Osteoblast (primary cell): Measurements from ENCODE around the gene SNORC. TPM values are rescaled to one million over a fixed set of nuclear protein-coding genes. Genes with fewer than 3 reads are reported as not detected.

ENCODE experiments used
- DNase-seq: peaks from one replicate; pipeline ENCODE4 v3.0.0; 2011; ENCODE audit warnings: low spot score, mixed read lengths; ENCODE audit not compliant: insufficient read length; ENCODE audit errors: missing footprints
- H2AFZ ChIP-seq: 2 replicates; pipeline ENCODE4 v1.6.0; 2011; ENCODE audit warnings: mild to moderate bottlenecking, low read length
- H3K27ac ChIP-seq: 2 replicates; pipeline ENCODE4 v1.5.1; 2011; ENCODE audit warnings: mild to moderate bottlenecking, low read depth, low read length, moderate library complexity
- H3K27me3 ChIP-seq: 2 replicates; pipeline ENCODE4 v1.6.0; 2012; ENCODE audit warnings: mild to moderate bottlenecking, control low read depth, inconsistent platforms, low read length, moderate library complexity; ENCODE audit not compliant: insufficient read depth
- H3K36me3 ChIP-seq: 2 replicates; pipeline ENCODE4 v1.5.1; 2011; ENCODE audit warnings: mild to moderate bottlenecking, low read length, control low read depth, moderate library complexity; ENCODE audit not compliant: insufficient read depth
- H3K4me1 ChIP-seq: 2 replicates; pipeline ENCODE4 v1.5.1; 2011; ENCODE audit warnings: mild to moderate bottlenecking, low read length, control low read depth, moderate library complexity; ENCODE audit not compliant: insufficient read depth
- H3K4me2 ChIP-seq: 2 replicates; pipeline ENCODE4 v1.6.0; 2011; ENCODE audit warnings: mild to moderate bottlenecking, low read length; ENCODE audit not compliant: insufficient read depth
- H3K4me3 ChIP-seq: fragments of 200-600 bp; sonication (generic); 3 replicates; pipeline ENCODE4 v1.5.1; 2012; ENCODE audit warnings: mild to moderate bottlenecking, low read length, inconsistent platforms; ENCODE audit not compliant: insufficient read depth
- H3K79me2 ChIP-seq: 2 replicates; pipeline ENCODE4 v1.6.0; 2012; ENCODE audit warnings: mild to moderate bottlenecking, low read length, control low read depth, inconsistent platforms; ENCODE audit not compliant: insufficient read depth
- H3K9me3 ChIP-seq: 2 replicates; pipeline ENCODE4 v1.5.1; 2011; ENCODE audit warnings: low read depth, low read length, control low read depth
- H4K20me1 ChIP-seq: 2 replicates; pipeline ENCODE4 v1.6.0; 2012; ENCODE audit warnings: mild to moderate bottlenecking, low read length, control low read depth; ENCODE audit not compliant: insufficient read depth
- CTCF ChIP-seq: IDR thresholded peaks from 2 replicates; pipeline ENCODE4 v1.5.1; 2011; ENCODE audit warnings: mild to moderate bottlenecking, low read depth, low read length, moderate library complexity; ENCODE audit errors: extremely low read depth
- total RNA-seq: library from RNA; depleted of rRNA; stranded (reverse); fragments of >200 nt; gene quantifications from 2 replicates; pipeline ENCODE4 v1.2.3, GENCODE V29; 2012

The SNORC gene
- total RNA-seq, 1 donor = 0.72 TPM

- Histone ChIP-seq H2AFZ (no peak overlapping the region), H3K9me3 (no peaks in the 10 kb centered on the region), H3K4me3 (no peak overlapping the region), H4K20me1 (no peaks in the 10 kb centered on the region), H3K27me3 (no peaks in the 10 kb centered on the region), H3K4me1 (no peaks in the 10 kb centered on the region), H3K27ac (no peak overlapping the region), H3K4me2 (no peak overlapping the region), H3K79me2 (no peaks in the 10 kb centered on the region), H3K36me3 (no peaks in the 10 kb centered on the region)
- no peak for TF ChIP-seq CTCF
- DNase-seq = no peak
Measured at GRCh38 chr2:232919141-232919540, 49.1 kb downstream of the SNORC start.

GRCh38 chr2:232920055-232920454 is 50.0 kb downstream of the SNORC start:
- Histone ChIP-seq H4K20me1 (no peaks in the 10 kb centered on the region), H3K4me3 (no peak overlapping the region), H3K36me3 (no peaks in the 10 kb centered on the region), H2AFZ (no peak overlapping the region), H3K4me1 (no peaks in the 10 kb centered on the region), H3K4me2 (no peak overlapping the region), H3K27me3 (peaks cover 3% of the 10 kb centered on the region), H3K9me3 (no peaks in the 10 kb centered on the region), H3K79me2 (no peaks in the 10 kb centered on the region), H3K27ac (no peak overlapping the region)
- no peak for DNase-seq
- no peak for TF ChIP-seq CTCF

GRCh38 chr2:232920760-232921159 is 50.7 kb downstream of the SNORC start:
- no peak overlapping the region for H3K4me3 ChIP-seq
- no peak for TF ChIP-seq CTCF
- no peaks in the 10 kb centered on the region for H3K4me1 ChIP-seq
- H3K36me3 ChIP-seq = no peaks in the 10 kb centered on the region
- no peaks in the 10 kb centered on the region for H3K9me3 ChIP-seq
- H2AFZ ChIP-seq = no peak overlapping the region
- H3K27me3 ChIP-seq = peaks cover 4% of the 10 kb centered on the region
- no peak for DNase-seq
- H4K20me1 ChIP-seq = no peaks in the 10 kb centered on the region
- no peak overlapping the region for H3K4me2 ChIP-seq
- no peaks in the 10 kb centered on the region for H3K79me2 ChIP-seq
- H3K27ac ChIP-seq = no peak overlapping the region

GRCh38 chr2:232924433-232924832 is 54.4 kb downstream of the SNORC start:
- Histone ChIP-seq H3K36me3 (no peaks in the 10 kb centered on the region), H3K79me2 (no peaks in the 10 kb centered on the region), H3K27me3 (peaks cover 27% of the 10 kb centered on the region), H2AFZ (no peak overlapping the region), H3K4me3 (no peak overlapping the region), H3K27ac (no peak overlapping the region), H4K20me1 (no peaks in the 10 kb centered on the region), H3K4me1 (peaks cover 4% of the 10 kb centered on the region), H3K4me2 (no peak overlapping the region), H3K9me3 (no peaks in the 10 kb centered on the region)
- no peak for DNase-seq
- no peak for TF ChIP-seq CTCF
